ENCODE measurements around the gene GALNT13. TPM values are rescaled to one million over a fixed set of nuclear protein-coding genes. Genes with fewer than 3 reads are reported as not detected.

Gene GALNT13
- total RNA-seq, 1 donor from 2014 or later: 7.2 TPM

- no peak overlapping the region for H3K27ac Mint-ChIP-seq
- no peak for DNase-seq (ENCODE audit: low spot score, unreplicated experiment)
- no peak for TF ChIP-seq CTCF (IDR thresholded peaks at IDR 0.05; ENCODE audit: unreplicated experiment)
- H3K27me3 Mint-ChIP-seq: no peaks in the 10 kb centered on the region
- no peaks in the 10 kb centered on the region for H3K36me3 Mint-ChIP-seq (ENCODE audit: insufficient read depth)
- no peak overlapping the region for H3K4me3 Mint-ChIP-seq (ENCODE audit: low read depth)
- H3K9me3 Mint-ChIP-seq (ENCODE audit: low read depth): peaks cover 4% of the 10 kb centered on the region
- no peaks in the 10 kb centered on the region for H3K4me1 Mint-ChIP-seq (ENCODE audit: low read depth)
These were observed 73.1 kb downstream of the GALNT13 start for GRCh38 chr2:153944800-153945199.

DNA sequence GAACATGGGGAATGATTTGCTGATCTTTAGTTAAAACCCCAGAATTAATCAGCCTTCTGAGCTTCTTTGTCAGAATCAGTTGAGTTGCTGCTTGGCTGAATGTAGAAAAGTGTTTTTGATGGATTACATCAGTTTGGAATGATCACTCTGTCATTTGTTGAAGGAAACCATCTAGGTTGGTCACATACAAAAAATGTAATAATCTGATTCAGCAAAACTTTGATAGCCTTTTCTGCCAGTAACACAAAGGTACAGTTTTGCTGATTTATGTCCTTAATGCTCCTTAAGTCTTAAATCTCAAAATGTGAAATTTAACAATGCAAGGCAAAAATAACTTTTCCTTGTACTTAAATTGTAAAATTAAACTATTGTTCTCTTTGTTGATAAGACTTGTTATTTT is 74.3 kb downstream of the GALNT13 start:
- H3K36me3 Mint-ChIP-seq (ENCODE audit: insufficient read depth): no peaks in the 10 kb centered on the region
- H3K27ac Mint-ChIP-seq: no peak overlapping the region
- no peak for DNase-seq (ENCODE audit: low spot score, unreplicated experiment)
- H3K4me1 Mint-ChIP-seq (ENCODE audit: low read depth): no peaks in the 10 kb centered on the region
- no peak overlapping the region for H3K4me3 Mint-ChIP-seq (ENCODE audit: low read depth)
- no peak for TF ChIP-seq CTCF (IDR thresholded peaks at IDR 0.05; ENCODE audit: unreplicated experiment)
- peaks cover 4% of the 10 kb centered on the region for H3K9me3 Mint-ChIP-seq (ENCODE audit: low read depth)
- no peaks in the 10 kb centered on the region for H3K27me3 Mint-ChIP-seq

- Mint-ChIP-seq H3K4me1 (ENCODE audit: low read depth) (no peaks in the 10 kb centered on the region), H3K27ac (no peak overlapping the region), H3K9me3 (ENCODE audit: low read depth) (no peaks in the 10 kb centered on the region), H3K36me3 (ENCODE audit: insufficient read depth) (no peaks in the 10 kb centered on the region), H3K4me3 (ENCODE audit: low read depth) (no peak overlapping the region), H3K27me3 (no peaks in the 10 kb centered on the region)
- DNase-seq (ENCODE audit: low spot score, unreplicated experiment): no peak
- TF ChIP-seq CTCF (IDR thresholded peaks at IDR 0.05; ENCODE audit: unreplicated experiment): no peak
These were observed 82.0 kb downstream of the GALNT13 start for GRCh38 chr2:153953761-153954160.

DNA sequence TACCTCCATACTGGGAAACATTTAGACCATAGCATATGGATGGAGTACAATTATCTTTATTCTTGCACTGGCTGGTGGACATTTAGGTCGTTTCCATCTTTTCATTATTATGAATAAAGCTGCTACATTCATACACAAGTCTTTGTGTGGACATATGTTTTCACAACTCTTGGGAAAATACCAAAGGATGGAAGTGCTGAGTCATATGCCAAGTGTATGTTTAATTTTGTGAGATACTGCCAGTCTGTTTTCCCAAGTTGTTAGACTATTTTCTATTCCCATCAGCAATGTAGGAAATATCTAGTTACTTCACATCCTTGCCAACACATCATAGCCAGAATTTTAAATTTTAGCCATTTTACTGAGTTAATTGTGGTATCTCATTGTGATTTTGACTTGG is 91.5 kb downstream of the GALNT13 start:
- H3K27ac Mint-ChIP-seq: no peak overlapping the region
- no peak for TF ChIP-seq CTCF (IDR thresholded peaks at IDR 0.05; ENCODE audit: unreplicated experiment)
- H3K36me3 Mint-ChIP-seq (ENCODE audit: insufficient read depth): peaks cover 3% of the 10 kb centered on the region
- H3K4me1 Mint-ChIP-seq (ENCODE audit: low read depth): no peaks in the 10 kb centered on the region
- no peak for DNase-seq (ENCODE audit: low spot score, unreplicated experiment)
- no peaks in the 10 kb centered on the region for H3K9me3 Mint-ChIP-seq (ENCODE audit: low read depth)
- H3K27me3 Mint-ChIP-seq: no peaks in the 10 kb centered on the region
- H3K4me3 Mint-ChIP-seq (ENCODE audit: low read depth): no peak overlapping the region

DNA sequence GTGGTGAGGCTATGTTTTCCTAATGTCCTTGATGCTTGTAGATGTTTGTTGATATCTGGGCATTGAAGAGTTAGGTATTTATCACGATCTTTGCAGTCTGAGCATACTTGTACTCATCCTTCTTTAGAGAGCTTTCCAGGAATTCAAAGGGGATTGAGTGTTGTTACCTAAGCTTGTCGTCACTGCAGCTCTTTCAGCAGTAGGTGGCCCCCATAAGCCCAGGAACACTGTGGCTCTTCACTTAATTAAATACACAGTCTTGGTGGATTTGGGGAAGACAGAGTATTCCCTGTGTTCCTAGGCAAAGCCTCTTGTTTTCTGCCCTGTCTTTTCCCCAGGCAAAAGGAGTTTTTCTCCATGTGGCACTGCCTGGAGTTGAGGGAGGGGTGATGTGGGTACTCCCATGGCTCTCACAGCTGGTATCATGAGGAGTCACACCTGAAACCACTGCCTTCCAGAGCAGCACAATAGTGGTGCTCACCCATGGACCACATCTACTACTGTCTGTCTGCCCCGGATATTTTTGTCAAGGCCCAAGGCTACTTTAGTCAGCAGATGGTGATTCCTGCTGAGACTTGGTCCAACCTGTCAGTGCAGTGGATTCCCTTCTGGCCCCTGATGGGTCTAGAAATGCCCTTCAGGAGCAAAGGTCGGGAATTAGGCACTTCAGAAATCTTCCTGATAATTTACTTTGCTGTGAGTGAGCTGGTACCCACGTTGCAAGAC is 95.7 kb downstream of the GALNT13 start:
- Mint-ChIP-seq H3K36me3 (ENCODE audit: insufficient read depth) (no peaks in the 10 kb centered on the region), H3K27ac (no peak overlapping the region), H3K4me3 (ENCODE audit: low read depth) (no peak overlapping the region), H3K27me3 (no peaks in the 10 kb centered on the region), H3K9me3 (ENCODE audit: low read depth) (no peaks in the 10 kb centered on the region), H3K4me1 (ENCODE audit: low read depth) (no peaks in the 10 kb centered on the region)
- no peak for TF ChIP-seq CTCF (IDR thresholded peaks at IDR 0.05; ENCODE audit: unreplicated experiment)
- DNase-seq (ENCODE audit: low spot score, unreplicated experiment): no peak

Measured in progenitor cell of endocrine pancreas (in vitro differentiated cells).